Stimulated activated naive CD8-positive, alpha-beta T cell treated with anti-CD3 and anti-CD28 coated beads, Interleukin-15, amount 100 ng/mL, for 72 hours (primary cell): ENCODE data around the gene TMED8.

Experiments used
- ATAC-seq: fragments of 150-1000 bp; cut with Tn5 transposase; 2 replicates; pipeline ENCODE4 v1.10.0; 2021; ENCODE audit warnings: mild to moderate bottlenecking, moderate library complexity
- DNase-seq, 2 donors: peaks; one replicate each; pipeline ENCODE4 v3.0.0; 2021 to 2022
- H3K27ac Mint-ChIP-seq, 2 donors: one replicate each; pipeline ENCODE4 v1.8.0; 2022; ENCODE audit warnings: mild to moderate bottlenecking in 2 of 2, mixed read lengths in 2 of 2, moderate library complexity in 2 of 2
- H3K27me3 Mint-ChIP-seq: one replicate; pipeline ENCODE4 v1.8.0; 2022; ENCODE audit warnings: mixed read lengths
- H3K4me1 Mint-ChIP-seq: one replicate; pipeline ENCODE4 v1.8.0; 2022; ENCODE audit warnings: mild to moderate bottlenecking, mixed read lengths
- H3K4me3 Mint-ChIP-seq, 2 donors: one replicate each; pipeline ENCODE4 v1.8.0; 2022; ENCODE audit warnings: mild to moderate bottlenecking in 2 of 2, mixed read lengths in 2 of 2, moderate library complexity in 1 of 2
- H3K9me3 Mint-ChIP-seq, 2 donors: one replicate each; pipeline ENCODE4 v1.8.0; 2022; ENCODE audit warnings: mixed read lengths in 2 of 2

The TMED8 gene

GRCh38 chr14:77377502-77377844, 579 bp upstream of the TMED8 start:
- Mint-ChIP-seq H3K27ac (no peak overlapping the region), H3K27me3 (no peaks in the 10 kb centered on the region), H3K4me1 (peaks cover 37% of the 10 kb centered on the region), H3K9me3 (peaks cover 11 to 13% of the 10 kb centered on the region in 2 donors), H3K4me3 (no peak overlapping the region)
- ATAC-seq: no peak
- no peak for DNase-seq

GRCh38 chr14:77375973-77376770, 722 bp downstream of the TMED8 start:
- Mint-ChIP-seq H3K9me3 (peaks cover 11 to 13% of the 10 kb centered on the region in 2 donors), H3K4me1 (peaks cover 40% of the 10 kb centered on the region), H3K27me3 (no peaks in the 10 kb centered on the region), H3K27ac (peak overlapping the region; percentile 96 to 97), H3K4me3 (peak overlapping the region in 1 of 2 donors; percentile 96)
- peak in 1 of 2 donors; percentile 44 for DNase-seq
- peak; percentile 65 for ATAC-seq

GRCh38 chr14:77375164-77375950, 1.5 kb downstream of the TMED8 start:
- DNase-seq (no peak), ATAC-seq (no peak)
- Mint-ChIP-seq H3K4me3 (peak overlapping the region in 1 of 2 donors; percentile 96), H3K4me1 (peaks cover 40% of the 10 kb centered on the region), H3K27ac (peak overlapping the region in 1 of 2 donors; percentile 96), H3K27me3 (no peaks in the 10 kb centered on the region), H3K9me3 (peaks cover 11 to 13% of the 10 kb centered on the region in 2 donors)

- no peak for DNase-seq
- Mint-ChIP-seq H3K9me3 (peaks cover 11 to 13% of the 10 kb centered on the region in 2 donors), H3K4me1 (peaks cover 48% of the 10 kb centered on the region), H3K27ac (no peak overlapping the region), H3K27me3 (no peaks in the 10 kb centered on the region), H3K4me3 (peak overlapping the region; percentile 14 to 35)
- ATAC-seq: peak; percentile 16
These were observed 4.5 kb downstream of the TMED8 start for GRCh38 chr14:77372304-77372841.

GRCh38 chr14:77369285-77369684, 7.6 kb downstream of the TMED8 start:
- Mint-ChIP-seq H3K27me3 (no peaks in the 10 kb centered on the region), H3K27ac (peak overlapping the region in 1 of 2 donors; percentile 58), H3K9me3 (peaks cover 7% of the 10 kb centered on the region in 2 donors), H3K4me1 (peaks cover 28% of the 10 kb centered on the region), H3K4me3 (no peak overlapping the region)
- no peak for ATAC-seq
- DNase-seq: no peak

GRCh38 chr14:77364146-77364545, 12.7 kb downstream of the TMED8 start:
- Mint-ChIP-seq H3K4me1 (peaks cover 12% of the 10 kb centered on the region), H3K27ac (no peak overlapping the region), H3K27me3 (no peaks in the 10 kb centered on the region), H3K9me3 (no peaks in the 10 kb centered on the region), H3K4me3 (no peak overlapping the region)
- ATAC-seq (no peak), DNase-seq (no peak)

- no peak overlapping the region for H3K4me3 Mint-ChIP-seq
- DNase-seq: no peak
These were observed 17.3 kb downstream of the TMED8 start for GRCh38 chr14:77359626-77360025.

GRCh38 chr14:77356899-77357298, 20.0 kb downstream of the TMED8 start:
- Mint-ChIP-seq H3K9me3 (no peaks in the 10 kb centered on the region), H3K27me3 (no peaks in the 10 kb centered on the region), H3K4me1 (no peaks in the 10 kb centered on the region), H3K4me3 (no peak overlapping the region), H3K27ac (no peak overlapping the region)
- no peak for DNase-seq
- ATAC-seq: no peak

More at GRCh38 chr14:77359626-77360025, 17.3 kb downstream of the TMED8 start:
- no peak for ATAC-seq
- Mint-ChIP-seq H3K9me3 (no peaks in the 10 kb centered on the region), H3K4me1 (peaks cover 11% of the 10 kb centered on the region), H3K27me3 (no peaks in the 10 kb centered on the region), H3K27ac (no peak overlapping the region)

- Mint-ChIP-seq H3K4me3 (no peak overlapping the region), H3K27ac (no peak overlapping the region), H3K27me3 (no peaks in the 10 kb centered on the region), H3K4me1 (no peaks in the 10 kb centered on the region), H3K9me3 (no peaks in the 10 kb centered on the region)
- DNase-seq (no peak), ATAC-seq (no peak)
These were observed 21.1 kb downstream of the TMED8 start for GRCh38 chr14:77355811-77356210.

- Mint-ChIP-seq H3K27ac (peak overlapping the region in 1 of 2 donors; percentile 10), H3K27me3 (no peaks in the 10 kb centered on the region), H3K4me1 (no peaks in the 10 kb centered on the region), H3K4me3 (no peak overlapping the region), H3K9me3 (no peaks in the 10 kb centered on the region)
- DNase-seq: no peak
- no peak for ATAC-seq
These were observed 23.3 kb downstream of the TMED8 start for GRCh38 chr14:77353469-77354141.

GRCh38 chr14:77347751-77348150, 29.1 kb downstream of the TMED8 start:
- no peak for ATAC-seq
- H3K27ac Mint-ChIP-seq: no peak overlapping the region
- H3K4me1 Mint-ChIP-seq: no peaks in the 10 kb centered on the region
- DNase-seq: no peak
- no peaks in the 10 kb centered on the region for H3K27me3 Mint-ChIP-seq
- H3K9me3 Mint-ChIP-seq: no peaks in the 10 kb centered on the region
- H3K4me3 Mint-ChIP-seq: no peak overlapping the region

GRCh38 chr14:77346495-77346894, 30.4 kb downstream of the TMED8 start:
- Mint-ChIP-seq H3K4me1 (no peaks in the 10 kb centered on the region), H3K9me3 (no peaks in the 10 kb centered on the region), H3K4me3 (no peak overlapping the region), H3K27me3 (no peaks in the 10 kb centered on the region), H3K27ac (no peak overlapping the region)
- DNase-seq (no peak), ATAC-seq (no peak)

GRCh38 chr14:77344377-77344996, 32.4 kb downstream of the TMED8 start:
- Mint-ChIP-seq H3K27me3 (no peaks in the 10 kb centered on the region), H3K4me3 (no peak overlapping the region), H3K9me3 (no peaks in the 10 kb centered on the region), H3K27ac (no peak overlapping the region), H3K4me1 (no peaks in the 10 kb centered on the region)
- DNase-seq (no peak), ATAC-seq (no peak)

GRCh38 chr14:77343662-77344061, 33.2 kb downstream of the TMED8 start:
- H3K9me3 Mint-ChIP-seq: no peaks in the 10 kb centered on the region
- ATAC-seq: no peak

GRCh38 chr14:77342726-77343397, 34.0 kb downstream of the TMED8 start:
- Mint-ChIP-seq H3K4me1 (no peaks in the 10 kb centered on the region), H3K27me3 (no peaks in the 10 kb centered on the region), H3K4me3 (no peak overlapping the region), H3K9me3 (no peaks in the 10 kb centered on the region), H3K27ac (no peak overlapping the region)
- ATAC-seq (no peak), DNase-seq (no peak)

More at GRCh38 chr14:77343662-77344061, 33.2 kb downstream of the TMED8 start:
- Mint-ChIP-seq H3K27ac (peak overlapping the region in 1 of 2 donors; percentile 23), H3K4me3 (no peak overlapping the region), H3K27me3 (no peaks in the 10 kb centered on the region), H3K4me1 (no peaks in the 10 kb centered on the region)
- DNase-seq: no peak
